GM19239 (cell line): ENCODE data around the gene LRRFIP1.

Experiments
- DNase-seq: peaks from one replicate; pipeline ENCODE4 v3.0.0; 2011; ENCODE audit warnings: low spot score; ENCODE audit not compliant: insufficient read length
- FAIRE-seq: peaks from 2 replicates; lab custom pipeline; 2011; peaks lifted over from hg19 to GRCh38; lab: Jason Lieb, UNC

LRRFIP1 gene

DNA sequence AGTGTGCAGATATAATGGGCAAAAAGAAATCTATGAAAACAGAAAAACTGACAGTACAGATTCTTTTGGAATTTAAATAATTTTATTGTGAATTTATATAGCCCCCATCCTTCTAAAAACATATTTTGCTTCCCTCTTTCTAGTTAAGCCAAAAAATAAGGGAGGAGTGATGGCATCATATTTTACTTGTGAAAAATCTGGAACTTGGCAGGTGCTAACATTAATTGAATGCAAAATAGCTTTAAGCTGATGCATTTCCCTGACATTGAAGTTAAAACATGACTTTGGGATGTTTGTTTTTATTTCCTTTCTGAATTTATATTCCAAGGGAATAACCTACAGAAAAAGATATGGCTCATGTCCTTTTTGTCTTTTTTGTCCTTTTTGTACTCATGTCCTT is 88.6 kb downstream of the LRRFIP1 start:
- FAIRE-seq: no peak

DNA sequence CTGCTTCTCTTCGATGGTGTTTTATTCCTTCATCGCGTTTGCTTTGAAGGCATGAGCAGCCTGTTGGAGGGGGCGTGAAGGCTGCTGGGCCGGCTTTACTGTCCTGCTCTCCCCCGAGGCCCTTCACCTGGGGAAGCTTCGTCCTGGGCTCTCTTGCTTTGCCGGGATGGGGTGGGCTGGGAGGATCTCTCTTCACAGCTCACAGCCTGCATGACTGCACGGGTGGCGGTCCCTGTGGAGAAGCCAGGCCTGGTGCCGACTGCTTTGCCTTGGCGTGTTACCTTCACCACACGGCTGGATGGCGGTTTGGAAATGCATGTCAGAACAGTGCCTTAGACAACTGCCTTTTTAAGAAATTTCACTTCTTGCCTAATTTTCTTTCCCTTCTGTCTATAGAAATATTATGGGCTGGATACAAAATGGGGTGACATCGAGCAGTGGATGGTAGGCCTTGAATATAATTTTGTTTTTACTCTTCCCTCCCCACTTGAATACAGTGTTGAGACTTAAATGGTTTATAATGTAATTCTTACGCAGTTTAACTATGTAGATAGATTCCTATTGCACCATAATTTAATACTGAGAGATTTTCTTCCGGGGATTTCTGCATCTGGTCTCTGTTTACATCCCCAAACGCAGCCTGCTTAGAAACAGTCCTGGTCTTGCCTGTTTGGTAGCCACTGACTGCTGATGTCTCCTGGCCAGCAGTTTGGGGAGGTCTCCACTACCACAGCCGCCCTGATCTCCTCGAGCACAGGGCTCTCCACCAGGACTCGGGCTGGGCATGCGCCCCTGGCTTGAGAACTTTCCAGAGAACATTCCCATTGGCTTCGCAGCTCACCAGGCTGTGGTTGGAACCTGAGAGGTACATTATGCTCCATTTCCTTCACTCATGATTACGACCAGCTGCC is 90.2 kb downstream of the LRRFIP1 start:
- FAIRE-seq: no peak
- no peak for DNase-seq

More for the DNA sequence above, 88.6 kb downstream of the LRRFIP1 start:
- DNase-seq: no peak

DNA sequence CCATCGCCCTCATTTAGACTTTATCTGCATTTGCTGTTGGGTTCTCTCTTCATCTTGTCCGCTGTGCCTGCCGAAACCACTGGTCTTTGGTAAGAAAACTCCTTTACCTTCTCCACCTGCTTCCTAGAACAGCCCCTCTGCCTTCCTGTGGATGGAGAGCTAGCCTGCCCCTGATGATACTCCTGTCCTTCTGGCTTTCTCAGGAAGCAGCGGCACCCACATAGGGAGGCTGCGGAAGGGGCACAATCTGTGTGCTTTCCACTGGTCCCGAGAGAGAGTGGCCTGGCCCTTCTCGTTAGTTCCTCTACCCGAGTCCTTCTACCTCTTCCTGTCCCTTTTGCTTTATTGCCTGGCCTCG is 90.9 kb downstream of the LRRFIP1 start:
- no peak for FAIRE-seq
- no peak for DNase-seq

DNA sequence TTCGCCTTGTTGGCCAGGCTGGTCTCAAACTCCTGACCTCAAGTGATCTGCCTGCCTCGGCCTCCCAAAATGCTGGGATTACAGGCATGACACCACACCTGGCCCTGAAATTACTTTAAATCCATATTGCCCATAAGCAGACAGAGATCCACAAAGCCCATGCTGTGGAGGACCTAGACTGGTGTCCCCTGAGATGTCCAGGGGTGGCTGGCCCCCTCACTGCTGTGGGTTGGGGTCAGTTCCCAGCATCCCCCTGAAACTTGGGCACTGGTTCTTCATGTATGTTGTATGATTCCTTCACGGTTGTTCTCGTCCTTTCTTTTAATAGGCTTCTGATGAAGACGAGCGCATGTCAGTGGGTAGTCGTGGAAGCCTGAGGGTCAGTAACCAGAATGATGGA is 93.1 kb downstream of the LRRFIP1 start:
- no peak for FAIRE-seq
- DNase-seq: no peak

DNA sequence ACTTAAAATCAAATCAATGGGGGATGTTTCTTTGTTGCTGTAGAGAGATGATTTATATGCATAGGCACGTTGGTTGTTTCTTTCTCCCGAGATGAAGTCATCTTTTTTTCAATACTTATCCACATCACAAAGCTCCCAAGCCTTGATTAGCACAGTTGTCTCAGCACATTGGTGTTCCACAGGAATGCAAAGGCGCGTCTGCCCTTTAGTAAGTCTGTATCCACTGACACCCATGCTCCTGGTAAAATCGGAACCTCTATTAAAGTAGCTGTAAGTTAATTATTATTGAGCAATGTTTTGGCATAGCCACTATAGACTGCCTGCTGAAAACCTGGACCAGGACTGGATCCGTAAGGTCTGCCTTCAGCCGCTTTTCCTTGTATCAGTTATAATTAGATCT is 93.6 kb downstream of the LRRFIP1 start:
- FAIRE-seq (no peak), DNase-seq (no peak)

DNA sequence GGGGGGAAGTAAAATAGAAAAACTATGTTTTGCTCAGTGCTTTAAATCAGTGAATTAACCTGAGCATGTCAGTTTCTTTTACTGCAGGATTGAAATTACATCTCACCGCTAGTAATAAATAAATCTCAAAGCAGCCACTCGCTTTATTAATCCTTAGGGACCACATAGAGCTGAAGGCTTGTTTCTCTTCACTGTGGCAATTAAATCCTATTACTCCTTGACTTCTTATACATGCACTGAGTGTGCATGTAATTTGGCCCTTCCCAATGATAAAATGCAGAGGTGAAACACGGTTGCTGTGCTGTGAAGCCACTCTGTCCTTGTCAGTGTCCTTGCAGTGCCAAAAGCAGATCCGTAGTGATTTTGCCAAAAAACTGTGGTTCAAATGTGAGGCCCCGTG is 94.1 kb downstream of the LRRFIP1 start:
- DNase-seq (no peak), FAIRE-seq (no peak)

DNA sequence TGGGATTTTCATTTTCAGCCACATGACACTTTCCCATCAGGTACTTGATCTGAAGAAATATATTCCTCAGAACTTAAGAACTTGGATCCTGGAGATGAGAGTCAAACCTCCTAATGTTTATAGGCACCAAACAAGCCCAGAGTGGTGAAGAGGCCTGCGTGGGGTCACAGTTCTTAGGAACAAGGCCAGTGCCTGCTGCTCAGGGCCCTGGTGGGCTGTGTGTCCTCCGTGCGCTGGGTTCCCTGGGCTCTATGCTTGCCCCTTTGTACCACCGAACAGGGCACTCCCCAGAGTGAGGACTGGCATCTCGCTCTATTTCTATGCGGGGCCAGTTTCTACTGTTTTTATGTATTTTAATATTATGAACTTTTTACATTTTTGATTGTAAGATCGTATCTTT is 95.2 kb downstream of the LRRFIP1 start:
- FAIRE-seq: peak; percentile 8
- DNase-seq: no peak

DNA sequence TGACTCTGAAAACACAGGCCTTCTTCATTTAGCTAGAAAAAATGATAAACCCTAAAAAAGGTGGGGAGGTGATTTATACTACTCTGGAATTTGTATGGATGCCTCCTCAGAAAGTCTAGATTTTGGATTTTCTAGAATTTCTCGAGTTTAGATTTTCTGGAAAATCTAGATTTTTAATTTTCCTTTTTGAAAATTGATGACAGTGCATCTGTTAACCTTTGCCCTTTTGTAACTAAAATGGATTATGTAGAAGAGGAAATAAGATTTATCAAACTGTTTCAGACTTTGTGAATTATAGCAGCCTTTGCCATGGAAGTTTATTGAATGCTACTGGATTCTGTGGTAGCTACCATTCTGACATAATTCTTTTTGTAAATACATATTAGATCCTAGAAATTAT is 95.6 kb downstream of the LRRFIP1 start:
- DNase-seq (no peak), FAIRE-seq (no peak)

DNA sequence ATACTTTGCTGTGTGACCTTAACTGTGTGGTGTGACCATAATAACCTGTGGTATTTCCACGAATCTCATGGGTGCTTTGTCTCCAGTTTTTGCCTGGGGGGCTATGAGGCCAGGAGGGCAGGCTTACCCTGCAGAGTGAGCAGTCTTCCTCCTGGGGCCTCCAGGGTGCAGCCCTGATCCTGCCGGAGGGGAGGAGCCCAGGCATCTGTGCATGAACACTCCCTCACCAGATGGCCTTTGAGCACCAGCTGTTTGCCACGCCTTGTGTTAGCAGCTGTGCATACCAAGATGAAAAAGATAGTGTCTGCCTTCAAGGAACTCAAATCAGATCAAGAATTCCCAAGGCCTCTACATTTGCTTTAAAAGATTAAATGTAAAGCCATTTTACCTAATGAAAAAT is 96.2 kb downstream of the LRRFIP1 start:
- DNase-seq (no peak), FAIRE-seq (peak; percentile 63)

DNA sequence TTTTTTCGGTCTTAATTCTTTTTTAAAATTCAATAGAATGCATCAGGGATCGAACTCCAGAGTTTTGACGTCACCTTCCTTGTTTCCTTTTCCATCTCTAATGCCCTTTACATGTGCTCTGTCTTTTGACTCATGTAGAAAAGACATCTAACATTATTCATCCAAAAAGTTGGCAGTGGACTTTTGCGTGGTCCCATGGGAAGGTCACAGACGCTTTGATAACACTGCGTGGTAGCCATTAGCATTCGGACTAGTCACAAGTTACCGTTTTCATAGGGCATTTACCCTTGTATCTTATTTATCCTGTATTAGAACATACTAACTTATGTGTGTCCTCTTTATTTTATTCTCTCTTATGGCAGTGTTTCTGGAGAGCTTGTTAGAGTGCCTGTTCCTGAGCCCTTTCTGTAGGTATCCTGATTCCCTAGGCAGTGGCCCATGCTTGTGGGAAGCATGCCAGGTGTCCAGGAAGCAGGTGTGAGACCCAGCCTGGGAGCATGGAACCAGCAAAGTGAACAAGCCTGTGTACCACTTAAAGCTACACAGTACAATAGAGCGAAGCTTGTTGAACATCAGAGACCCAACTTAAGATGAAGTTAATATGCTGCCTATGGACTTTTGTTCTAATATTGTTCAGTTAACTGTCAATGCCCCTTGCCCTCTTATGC is 97.6 kb downstream of the LRRFIP1 start:
- FAIRE-seq (peak; percentile 45), DNase-seq (no peak)

DNA sequence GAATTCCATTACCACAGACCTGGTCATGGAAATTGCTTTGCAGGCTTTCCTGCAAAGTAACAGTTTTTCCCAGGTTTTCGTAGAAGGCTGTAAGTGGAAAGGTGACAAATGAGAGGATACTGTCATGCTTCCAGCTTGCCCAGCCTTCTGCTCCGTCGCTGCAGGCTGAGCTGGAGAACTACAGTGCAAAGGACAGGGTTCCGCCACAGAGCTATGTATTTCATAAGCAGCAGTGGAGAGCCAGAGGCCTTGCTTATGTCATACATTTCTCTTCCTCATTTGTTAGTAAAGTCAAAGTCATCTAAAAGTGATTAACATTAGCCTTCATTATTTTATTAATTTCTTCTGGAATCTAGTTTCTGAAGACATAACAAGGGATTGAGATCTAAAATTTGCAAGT is 98.3 kb downstream of the LRRFIP1 start:
- DNase-seq (no peak), FAIRE-seq (no peak)

DNA sequence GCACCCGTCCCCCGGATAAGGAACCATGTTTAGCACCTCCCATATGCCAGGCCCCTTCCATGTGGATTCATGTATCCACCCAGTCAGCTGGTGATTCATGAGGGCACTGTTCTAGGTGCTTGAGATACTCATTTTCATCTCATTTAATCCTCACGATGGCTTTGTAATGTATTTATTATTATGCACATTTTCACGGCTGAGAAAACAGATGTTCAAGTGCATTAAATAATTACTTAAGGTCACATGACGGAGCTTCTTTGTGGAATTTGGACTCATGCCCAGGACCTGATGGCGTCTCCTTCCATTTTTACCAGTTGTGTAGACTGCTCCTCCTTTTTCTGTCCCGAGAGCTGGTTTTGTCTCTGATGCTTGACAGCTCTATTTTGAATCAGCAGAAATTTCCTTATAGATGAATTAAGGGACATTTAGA is 99.0 kb downstream of the LRRFIP1 start:
- DNase-seq: no peak
- FAIRE-seq: no peak

DNA sequence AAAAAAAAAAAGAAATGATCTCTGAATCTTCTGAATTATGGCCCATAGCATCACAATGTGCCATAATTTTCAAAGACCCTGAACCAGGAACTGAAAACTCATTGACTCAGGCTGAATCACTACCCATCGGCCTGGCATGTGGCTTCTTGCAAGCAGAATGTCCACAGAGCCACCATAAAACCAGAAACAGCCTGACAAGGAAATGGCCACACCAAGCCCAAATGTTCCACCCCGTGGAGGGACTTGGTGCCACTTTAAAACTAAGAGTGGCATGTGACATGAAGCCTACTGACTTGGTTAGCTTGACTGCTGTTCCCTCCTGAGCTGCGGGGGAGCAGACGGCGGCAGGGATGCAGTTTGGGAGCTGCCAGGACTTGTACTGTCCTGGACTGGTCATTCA is 100.0 kb downstream of the LRRFIP1 start:
- DNase-seq: no peak
- no peak for FAIRE-seq

DNA sequence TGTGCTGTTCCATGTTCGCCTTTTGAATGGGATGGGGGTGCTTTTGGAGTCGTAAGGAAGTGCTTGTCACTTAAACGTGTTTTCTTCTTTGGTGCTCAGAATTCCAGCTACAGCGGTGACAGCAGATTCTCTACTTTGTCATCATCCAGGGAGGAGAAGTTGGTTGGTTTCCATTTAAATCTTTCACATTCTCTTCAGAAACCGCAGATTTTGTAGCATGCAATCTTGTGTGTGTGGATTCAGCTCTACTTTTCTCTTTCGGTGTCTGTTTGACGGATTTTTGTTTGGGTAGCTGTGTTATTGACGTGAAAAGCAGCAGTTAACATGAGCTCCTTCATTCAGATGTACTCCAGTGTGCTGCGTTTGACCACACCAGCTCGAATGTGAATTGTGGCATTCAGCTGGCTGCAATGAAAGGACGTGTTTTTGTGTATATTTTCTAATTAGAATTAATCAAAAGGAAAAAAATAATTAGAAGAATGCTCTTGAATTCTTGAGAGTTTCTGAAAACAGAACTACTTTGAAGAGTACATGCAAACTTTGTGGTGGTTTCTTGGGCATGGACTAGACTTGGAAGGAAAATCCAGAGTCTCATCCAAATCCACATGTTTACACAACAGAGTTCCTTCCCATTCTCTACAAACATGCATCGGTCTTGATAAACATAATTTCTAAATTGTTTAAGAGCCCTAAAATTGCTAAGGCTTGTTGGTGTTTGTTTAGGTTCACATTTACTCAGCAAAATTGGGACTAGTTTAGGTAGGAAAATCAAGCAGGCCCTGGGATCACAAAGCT is 102.5 kb downstream of the LRRFIP1 start:
- DNase-seq (no peak), FAIRE-seq (no peak)

DNA sequence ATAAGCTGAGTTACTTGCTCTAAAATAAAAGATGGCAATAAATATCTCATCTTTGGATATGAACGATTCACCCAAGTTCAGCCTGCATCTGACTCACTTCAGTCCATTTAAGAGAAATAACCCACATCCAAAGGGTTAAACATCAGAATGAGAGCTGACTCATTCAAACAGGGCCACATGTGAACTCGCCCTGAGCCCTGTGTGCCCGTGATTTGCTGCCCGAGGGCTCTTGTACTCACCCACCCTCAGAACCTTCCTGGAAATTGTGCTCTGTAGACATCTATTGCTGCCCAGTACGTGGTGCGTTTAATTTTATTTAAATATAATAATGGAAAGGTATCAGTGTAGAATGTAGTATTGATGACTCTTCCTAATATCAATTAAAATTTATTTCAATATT is 104.3 kb downstream of the LRRFIP1 start:
- FAIRE-seq: no peak
- DNase-seq: no peak

DNA sequence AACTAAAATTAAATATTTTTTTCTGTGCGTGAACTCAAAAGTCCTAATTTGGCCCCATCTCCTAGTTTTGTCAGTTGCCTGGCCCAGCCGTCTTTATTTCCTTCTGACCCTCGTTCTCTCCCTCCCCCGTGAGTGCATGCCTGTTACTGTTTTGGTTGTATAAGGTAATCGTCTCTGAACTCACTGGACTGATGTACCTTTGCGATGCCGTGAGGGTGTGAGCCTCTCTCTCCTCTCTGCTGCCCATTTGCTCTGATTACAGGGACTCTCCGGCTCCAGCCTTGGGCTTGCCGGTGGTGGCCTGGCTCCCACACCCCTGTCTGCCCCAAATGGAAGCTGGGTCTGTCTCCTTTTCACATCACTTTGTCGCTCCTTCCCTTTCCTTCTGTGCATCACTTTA is 104.7 kb downstream of the LRRFIP1 start:
- DNase-seq (no peak), FAIRE-seq (no peak)

DNA sequence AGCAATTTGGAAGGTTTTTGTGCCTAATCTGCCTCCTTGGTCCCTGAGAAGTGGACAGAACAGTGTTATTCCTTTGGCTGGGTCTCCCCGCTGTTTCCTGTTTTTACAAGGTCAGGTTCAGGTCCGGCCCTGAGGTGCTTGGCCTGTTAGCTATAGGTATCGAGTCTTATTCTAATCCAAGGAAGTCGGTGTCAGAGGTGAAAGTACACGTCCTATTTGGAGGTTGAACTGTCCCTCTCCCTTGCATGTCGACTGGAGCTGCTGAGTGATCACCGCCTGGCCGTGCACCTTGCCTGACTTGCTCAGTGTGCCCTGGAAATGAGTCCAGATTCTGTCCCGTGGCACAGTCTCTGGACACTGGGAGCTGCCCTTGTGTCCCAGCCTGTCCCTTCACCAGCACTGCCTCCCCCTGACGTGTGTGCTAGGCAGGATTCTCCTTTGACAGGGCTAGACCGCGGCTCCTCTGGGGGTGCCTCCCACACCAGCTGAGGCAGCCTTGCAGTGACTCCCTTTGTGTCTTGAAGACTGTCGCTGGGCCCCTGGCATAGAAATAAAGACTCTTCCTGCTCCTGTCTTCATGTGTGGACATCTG is 105.5 kb downstream of the LRRFIP1 start:
- DNase-seq: no peak
- no peak for FAIRE-seq

DNA sequence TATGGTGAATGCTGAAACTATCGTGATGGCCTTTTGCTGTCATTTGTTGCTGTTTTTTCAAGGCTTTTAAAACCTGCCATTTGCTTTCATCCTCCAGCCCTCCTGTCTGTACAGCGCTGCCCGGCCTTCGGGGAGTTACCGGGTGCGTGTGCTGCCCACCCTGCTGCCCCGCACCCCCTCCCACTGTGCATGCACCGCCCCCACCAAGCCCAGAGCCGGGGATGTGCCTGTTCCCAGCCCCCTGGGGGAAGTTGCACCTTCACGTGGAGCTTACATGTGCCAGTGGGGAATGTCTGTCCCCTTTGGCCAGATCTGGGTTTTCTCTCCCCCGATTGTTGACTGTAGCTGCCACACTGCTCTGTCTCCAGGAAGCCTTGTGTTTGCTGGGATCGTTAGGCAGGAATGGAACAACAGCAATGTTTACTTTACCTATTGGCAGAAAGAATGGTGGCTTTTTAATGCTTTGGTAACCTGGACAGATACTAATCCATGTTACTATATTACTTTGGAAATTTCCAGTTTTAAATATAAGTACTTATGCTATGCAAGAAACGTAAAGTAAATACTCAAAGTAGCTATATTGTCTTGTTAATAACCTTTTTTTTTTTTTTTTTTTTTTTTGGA is 106.4 kb downstream of the LRRFIP1 start:
- FAIRE-seq (no peak), DNase-seq (no peak)

DNA sequence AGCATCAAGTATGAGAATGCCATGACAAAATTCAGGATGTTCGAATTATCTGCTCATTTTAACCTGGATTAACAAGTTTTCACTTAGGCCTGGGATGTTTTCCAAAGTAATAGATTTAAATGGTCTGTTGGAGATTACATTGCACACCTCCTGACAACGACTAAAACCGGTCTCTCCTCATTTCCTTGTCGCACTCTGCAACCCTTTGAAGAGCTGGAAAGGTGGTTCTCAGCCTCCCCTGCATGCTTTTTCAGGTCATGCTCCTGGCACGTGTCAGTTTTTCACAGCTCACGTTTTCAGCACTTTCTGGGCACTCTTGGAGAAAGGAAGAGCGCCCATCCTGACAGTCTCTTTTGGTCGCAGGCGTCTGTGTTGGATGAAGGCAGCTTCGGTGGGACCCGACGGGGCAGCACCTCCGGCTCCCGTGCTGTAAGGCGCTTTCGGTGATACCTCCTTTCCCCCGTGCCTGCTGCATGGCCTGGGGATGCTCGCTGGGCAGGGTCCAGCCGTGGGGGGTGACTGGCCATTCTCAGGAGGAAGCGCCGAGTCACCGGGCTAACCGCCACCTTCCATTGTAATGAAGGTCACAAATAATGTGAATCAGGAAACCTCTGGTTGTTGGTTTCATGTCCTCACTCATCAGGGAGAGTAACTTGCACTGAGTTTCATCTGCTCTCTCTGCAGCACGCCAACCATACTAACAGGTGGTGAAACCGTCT is 107.7 kb downstream of the LRRFIP1 start:
- FAIRE-seq: no peak
- DNase-seq: no peak

DNA sequence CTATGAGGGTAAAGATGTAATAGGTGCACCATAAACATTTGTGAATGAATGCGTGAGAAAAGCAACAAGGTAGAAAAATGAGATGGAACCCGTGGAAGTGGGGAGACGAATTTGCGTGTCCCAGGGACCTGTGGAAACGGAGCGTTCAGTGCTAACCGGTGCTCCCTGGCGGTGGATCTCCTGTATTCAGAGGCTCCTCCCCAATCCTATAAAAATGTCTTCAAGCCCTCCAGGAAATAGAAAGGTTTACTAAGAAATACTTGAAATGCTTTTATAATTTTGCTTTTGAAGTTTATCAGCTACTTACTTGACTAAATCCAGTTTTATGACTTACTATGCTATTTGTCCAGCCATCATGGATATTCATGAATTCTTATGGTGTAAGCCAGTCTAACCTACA is 108.4 kb downstream of the LRRFIP1 start:
- FAIRE-seq (no peak), DNase-seq (no peak)
